Sigmoid colon (tissue), 4 donors: ENCODE results near the gene TCERG1L.

Experiments
- CTCF ChIP-seq, 4 experiments: fragments of 450-650 bp in 3 of 4; fragments of 200-600 bp in 1 of 4; IDR thresholded peaks; one replicate each; pipeline ENCODE4 v1.5.1; 2016 to 2019; ENCODE audit warnings: antibody characterized with exemption in 4 of 4, mild to moderate bottlenecking in 3 of 4, moderate library complexity in 2 of 4
- POLR2A ChIP-seq, 2 donors: fragments of 450-650 bp; IDR thresholded peaks; one replicate each; pipeline ENCODE4 v1.6.1; 2016; ENCODE audit warnings: antibody characterized with exemption in 2 of 2, mild to moderate bottlenecking in 2 of 2, moderate library complexity in 2 of 2
- POLR2AphosphoS5 ChIP-seq, 4 donors: sonication (generic); formaldehyde crosslinking; IDR thresholded peaks; one replicate each; pipeline ENCODE4 v1.6.1; 2017; ENCODE audit warnings: antibody characterized with exemption in 4 of 4

GRCh38 chr10:131260031-131260430 lies 51.5 kb downstream of the TCERG1L start:
- no peak for TF ChIP-seq CTCF (IDR thresholded peaks at IDR 0.05)
- no peak for TF ChIP-seq POLR2AphosphoS5 (IDR thresholded peaks at IDR 0.05)
- no peak for TF ChIP-seq POLR2A (IDR thresholded peaks at IDR 0.05)
